H1 (cell line): ENCODE results near the gene CD59. TPM values are rescaled to one million over a fixed set of nuclear protein-coding genes. Genes with fewer than 3 reads are reported as not detected.

ENCODE experiments used
- CTCF ChIA-PET: fragments of 300-600 bp; sonication (Branson Sonifier 250); formaldehyde crosslinking; loops from one replicate; lab custom pipeline; 2021; ENCODE audit not compliant: partially characterized antibody; lab: Charles Lee
- POLR2A ChIA-PET: fragments of 300-600 bp; sonication (Branson Sonifier 250); formaldehyde crosslinking; loops from one replicate; lab custom pipeline; 2021; ENCODE audit warnings: inconsistent platforms; ENCODE audit not compliant: partially characterized antibody; lab: Charles Lee
- DNase-seq, 2 experiments: peaks; one replicate each; pipeline versions ENCODE4 v3.0.0 to v3.0.0-alpha.2; 2010 to 2022; ENCODE audit warnings: low spot score in 2 of 2, low read depth in 1 of 2, mixed read lengths in 1 of 2
- FAIRE-seq: peaks from 2 replicates; lab custom pipeline; 2011; peaks lifted over from hg19 to GRCh38; lab: Jason Lieb, UNC
- H2AFZ ChIP-seq: 2 replicates; pipeline ENCODE4 v1.8.1; 2012; ENCODE audit warnings: low read length, inconsistent platforms
- H2AK5ac ChIP-seq: 2 replicates; pipeline ENCODE4 v1.6.1; 2013; ENCODE audit warnings: low read depth, low read length
- H2BK120ac ChIP-seq: replicated peaks from 2 replicates; pipeline ENCODE3; 2013; ENCODE audit warnings: low read depth, low read length, inconsistent platforms
- H2BK12ac ChIP-seq: 2 replicates; pipeline ENCODE4 v1.6.1; 2013; ENCODE audit warnings: low read depth, low read length
- H2BK15ac ChIP-seq: 2 replicates; pipeline ENCODE4 v1.6.1; 2013; ENCODE audit warnings: low read length
- H2BK20ac ChIP-seq: 2 replicates; pipeline ENCODE4 v1.6.1; 2013; ENCODE audit warnings: low read length
- H2BK5ac ChIP-seq: 2 replicates; pipeline ENCODE4 v1.6.1; 2013; ENCODE audit warnings: low read depth, low read length
- H3K14ac ChIP-seq: 2 replicates; pipeline ENCODE4 v1.6.1; 2013; ENCODE audit warnings: inconsistent platforms; ENCODE audit not compliant: insufficient read length
- H3K18ac ChIP-seq: 2 replicates; pipeline ENCODE4 v1.6.1; 2013; ENCODE audit warnings: low read length; ENCODE audit errors: extremely low read depth
- H3K23ac ChIP-seq: 2 replicates; pipeline ENCODE4 v1.6.1; 2013; ENCODE audit warnings: inconsistent platforms; ENCODE audit not compliant: insufficient read length
- H3K23me2 ChIP-seq: 2 replicates; pipeline ENCODE4 v1.6.1; 2013; ENCODE audit warnings: low read depth, low read length
- H3K27ac ChIP-seq: 2 replicates; pipeline ENCODE4 v1.6.1; 2011; ENCODE audit warnings: low read depth, low read length, inconsistent platforms
- H3K27me3 ChIP-seq, 4 experiments: replicated peaks in 1 of 4; 1 replicate in 1 of 4; 2 replicates in 3 of 4; pipeline versions ENCODE4 v1.6.1 to v1.8.1; 2011 to 2013; ENCODE audit warnings: low read length in 3 of 4, mild to moderate bottlenecking in 3 of 4, inconsistent platforms in 2 of 4, mixed read lengths in 2 of 4, moderate library complexity in 1 of 4; ENCODE audit not compliant: control insufficient read depth in 3 of 4, insufficient read depth in 3 of 4; ENCODE audit errors: extremely low read depth in 1 of 4
- H3K36me3 ChIP-seq, 4 experiments: 2 replicates each; pipeline versions ENCODE4 v1.6.1 to v1.8.1; 2011 to 2013; ENCODE audit warnings: mild to moderate bottlenecking in 4 of 4, low read length in 3 of 4, moderate library complexity in 2 of 4, control low read depth in 1 of 4, inconsistent platforms in 1 of 4; ENCODE audit not compliant: insufficient read depth in 4 of 4, control insufficient read depth in 2 of 4
- H3K4ac ChIP-seq: replicated peaks from 2 replicates; pipeline ENCODE3; 2013; ENCODE audit warnings: low read length, low read depth, mixed read lengths, inconsistent platforms; ENCODE audit not compliant: insufficient read length
- H3K4me1 ChIP-seq, 4 experiments: replicated peaks in 1 of 4; 1 replicate in 1 of 4; 2 replicates in 3 of 4; pipeline versions ENCODE4 v1.6.1 to v1.8.1; 2011 to 2013; ENCODE audit warnings: low read length in 3 of 4, inconsistent platforms in 2 of 4, mixed read lengths in 1 of 4; ENCODE audit not compliant: insufficient read depth in 4 of 4, control insufficient read depth in 3 of 4
- H3K4me2 ChIP-seq, 2 experiments: 2 replicates each; pipeline versions ENCODE4 v1.6.1 to v1.8.1; 2011 to 2013; ENCODE audit warnings: low read depth in 2 of 2, low read length in 2 of 2, control low read depth in 1 of 2, inconsistent platforms in 1 of 2, mild to moderate bottlenecking in 1 of 2; ENCODE audit not compliant: insufficient read depth in 1 of 2
- H3K4me3 ChIP-seq, 4 experiments: fragments of 200-600, 300-600 bp in 1 of 4; sonication (generic), shearing (Covaris generic), sonication (Bioruptor Twin) in 1 of 4; 2 replicates each; pipeline versions ENCODE4 v1.5.1 to v1.8.1; 2011 to 2016; ENCODE audit warnings: low read length in 4 of 4, low read depth in 3 of 4, control low read depth in 2 of 4, inconsistent platforms in 2 of 4, mild to moderate bottlenecking in 2 of 4, mixed read lengths in 1 of 4, moderate library complexity in 1 of 4; ENCODE audit not compliant: insufficient read depth in 2 of 4; ENCODE audit errors: extremely low read depth in 1 of 4
- H3K56ac ChIP-seq: replicated peaks from 2 replicates; pipeline ENCODE3; 2013; ENCODE audit warnings: low read depth, mild to moderate bottlenecking, mixed read lengths, low read length, inconsistent platforms; ENCODE audit not compliant: insufficient read length
- H3K79me1 ChIP-seq: 2 replicates; pipeline ENCODE4 v1.6.1; 2013; ENCODE audit warnings: low read depth, low read length, control low read depth
- H3K79me2 ChIP-seq, 2 experiments: 2 replicates each; pipeline versions ENCODE4 v1.6.1 to v1.8.1; 2012 to 2013; ENCODE audit warnings: low read length in 2 of 2, mild to moderate bottlenecking in 2 of 2, inconsistent platforms in 1 of 2; ENCODE audit not compliant: insufficient read depth in 2 of 2, control insufficient read depth in 1 of 2
- H3K9ac ChIP-seq, 4 experiments: replicated peaks in 1 of 4; 1 replicate in 1 of 4; 2 replicates in 3 of 4; pipeline versions ENCODE4 v1.6.1 to v1.8.1; 2011 to 2013; ENCODE audit warnings: low read depth in 3 of 4, low read length in 3 of 4, control low read depth in 2 of 4, mild to moderate bottlenecking in 2 of 4, moderate library complexity in 2 of 4, inconsistent platforms in 1 of 4; ENCODE audit errors: extremely low read depth in 1 of 4
- H3K9me3 ChIP-seq, 2 experiments: 2 replicates each; pipeline versions ENCODE4 v1.6.1 to v1.8.1; 2012 to 2013; ENCODE audit warnings: mild to moderate bottlenecking in 2 of 2, moderate library complexity in 2 of 2, control low read depth in 1 of 2, inconsistent platforms in 1 of 2, low read depth in 1 of 2, low read length in 1 of 2, mixed read lengths in 1 of 2; ENCODE audit not compliant: insufficient read depth in 2 of 2
- H4K20me1 ChIP-seq, 2 experiments: replicated peaks in 1 of 2; 2 replicates each; pipeline versions ENCODE3 to v1.8.1; 2011 to 2013; ENCODE audit warnings: inconsistent platforms in 2 of 2, low read length in 2 of 2, mild to moderate bottlenecking in 1 of 2; ENCODE audit not compliant: insufficient read depth in 2 of 2, control insufficient read depth in 1 of 2
- H4K5ac ChIP-seq: 2 replicates; pipeline ENCODE4 v1.6.1; 2013; ENCODE audit warnings: low read length, low read depth, mixed read lengths, inconsistent platforms; ENCODE audit not compliant: insufficient read length
- H4K8ac ChIP-seq: 2 replicates; pipeline ENCODE4 v1.8.0; 2013; ENCODE audit warnings: mild to moderate bottlenecking, moderate library complexity, low read length, inconsistent platforms; ENCODE audit not compliant: insufficient read depth; ENCODE audit errors: extremely low read depth
- H4K91ac ChIP-seq: replicated peaks from 2 replicates; pipeline ENCODE3; 2013; ENCODE audit warnings: low read length, mixed read lengths, inconsistent platforms; ENCODE audit not compliant: insufficient read length
- EP300 ChIP-seq, 2 experiments: IDR thresholded peaks; 1 replicate in 1 of 2; 2 replicates in 1 of 2; pipeline ENCODE4 v1.6.1; 2011 to 2012; ENCODE audit warnings: low read depth in 2 of 2, low read length in 2 of 2, mild to moderate bottlenecking in 2 of 2, borderline replicate concordance in 1 of 2, inconsistent platforms in 1 of 2, moderate library complexity in 1 of 2
- GABPA ChIP-seq: IDR thresholded peaks from 2 replicates; pipeline ENCODE4 v1.6.1; 2011; ENCODE audit warnings: mild to moderate bottlenecking, low read length, moderate library complexity, borderline replicate concordance; ENCODE audit not compliant: insufficient read depth
- GTF2F1 ChIP-seq: IDR thresholded peaks from 2 replicates; pipeline ENCODE4 v1.6.1; 2012; ENCODE audit warnings: low read depth, low read length, improper control_type of control experiment, borderline replicate concordance
- KDM1A ChIP-seq: fragments of 200-600, 300-600 bp; sonication (generic); IDR thresholded peaks from 2 replicates; pipeline ENCODE4 v1.7.1; 2016; ENCODE audit warnings: mild to moderate bottlenecking, low read length, borderline replicate concordance
- NANOG ChIP-seq: IDR thresholded peaks from 2 replicates; pipeline ENCODE4 v1.6.1; 2011; ENCODE audit warnings: low read length, low read depth, mild to moderate bottlenecking, inconsistent platforms; ENCODE audit not compliant: insufficient read depth, poor library complexity, severe bottlenecking
- SAP30 ChIP-seq: fragments of 300-600 bp; sonication (generic); IDR thresholded peaks from 2 replicates; pipeline ENCODE4 v1.7.1; 2012; ENCODE audit warnings: low read length, moderate library complexity, mild to moderate bottlenecking, inconsistent platforms; ENCODE audit not compliant: insufficient read depth, insufficient replicate concordance
- WGBS, 2 experiments: shearing (Covaris generic) in 1 of 2; methylation state at CpG; one replicate each; pipeline versions ENCODE4 v1.1.6 to v1.1.7; 2013 to 2015; ENCODE audit warnings: low lambda C conversion rate in 2 of 2, mixed read lengths in 2 of 2, inconsistent platforms in 1 of 2, low coverage in 1 of 2, missing lambda C conversion rate in 1 of 2; ENCODE audit not compliant: insufficient replicate concordance in 2 of 2, insufficient coverage in 1 of 2, insufficient read length in 1 of 2; ENCODE audit errors: extremely low coverage in 1 of 2, missing lambda C conversion rate in 1 of 2; 5-methylcytosine and 5-hydroxymethylcytosine counted together
- polyA plus RNA-seq, 7 experiments: library from polyadenylated mRNA; depleted of rRNA in 3 of 7; stranded (reverse) in 5 of 7; unstranded in 2 of 7; fragments of >200 nt in 5 of 7; fragments of 200-250 nt in 2 of 7; gene quantifications; 1 replicate in 5 of 7; 2 replicates in 1 of 7; 4 replicates in 1 of 7; pipeline versions ENCODE4 v1.2.1 to v1.2.3, GENCODE V29; 2011 to 2013; ENCODE audit warnings: missing spikeins in 2 of 7, mixed read lengths in 2 of 7
- total RNA-seq: library from RNA; stranded (reverse); fragmentation: NEBNext Ultra II Directional; extraction: Animal tissue kit (Norgen Biotek cat#: 25700); gene quantifications from 2 replicates; pipeline ENCODE4 v1.2.1, GENCODE V29; 2021

The CD59 gene
- total and polyA plus RNA-seq, 2 of the 8 experiments (the other 6 are each of a cell fraction or from before 2014, with no cell fraction given) = 63.1 to 90.3 TPM

DNA sequence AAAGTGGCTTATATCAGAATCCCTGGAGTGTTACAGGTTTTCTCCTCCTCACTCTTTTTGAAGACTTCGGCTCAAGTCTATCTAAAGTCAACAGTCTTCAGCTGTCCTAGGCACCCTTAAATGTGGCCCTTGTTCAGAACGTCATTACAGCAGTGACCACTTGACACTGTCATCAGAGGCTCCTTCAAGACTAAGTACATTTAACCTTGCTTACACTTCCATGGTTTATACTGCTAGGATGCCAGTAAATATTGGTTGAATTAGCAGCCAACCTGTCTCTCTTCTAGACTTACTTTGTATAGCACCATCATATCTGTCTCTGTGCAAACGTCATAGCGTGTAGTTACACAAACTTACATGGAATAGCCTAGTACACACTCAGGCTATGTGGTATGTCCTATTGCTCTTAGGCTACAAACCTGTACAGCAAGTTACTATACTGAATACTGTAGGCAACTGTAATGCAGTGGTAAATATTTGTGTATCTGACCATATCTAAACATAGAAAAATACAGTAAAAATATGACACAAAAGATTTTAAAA is 22.3 kb downstream of the CD59 start:
- no peak overlapping the region for H3K4me2 ChIP-seq
- no peak for TF ChIP-seq EP300 (IDR thresholded peaks at IDR 0.05; ENCODE audit: borderline replicate concordance in 1 of 2, low read depth in 2 of 2, low read length in 2 of 2)
- no peak for TF ChIP-seq GABPA
- TF ChIP-seq GTF2F1 = no peak
- no peak for TF ChIP-seq KDM1A
- TF ChIP-seq SAP30 = no peak
- TF ChIP-seq NANOG = no peak

More for the DNA sequence above, 22.3 kb downstream of the CD59 start:
- H4K91ac ChIP-seq = no peak overlapping the region
- H4K20me1 ChIP-seq = peaks cover 1 to 5% of the 10 kb centered on the region in 2 experiments
- no peak overlapping the region for H2BK120ac ChIP-seq
- H3K14ac ChIP-seq = no peak overlapping the region
- H3K4ac ChIP-seq = no peak overlapping the region
- H4K8ac ChIP-seq = no peak overlapping the region
- H3K27ac ChIP-seq = no peak overlapping the region
- H3K9me3 ChIP-seq = no peaks in the 10 kb centered on the region
- no peak overlapping the region for H2AFZ ChIP-seq
- H2BK20ac ChIP-seq = no peak overlapping the region
- no peak overlapping the region for H2BK15ac ChIP-seq
- DNase-seq (no peak), FAIRE-seq (no peak)
- peaks cover 8 to 38% (median 22%) of the 10 kb centered on the region in 4 experiments; a peak in 7 of 8 replicates for H3K36me3 ChIP-seq
- no peak overlapping the region for H3K9ac ChIP-seq
- no peak overlapping the region for H3K18ac ChIP-seq
- H3K56ac ChIP-seq = no peak overlapping the region
- CTCF ChIA-PET = interaction anchor here (1.4 to 3.4 kb wide), 3 partner anchors 9 to 29 kb away, joined by 3 to 19 read pairs (median 5); no protein-coding TSS in a partner anchor
- no peak overlapping the region for H3K4me3 ChIP-seq
- 93% methylated on average over 4 of the region's 4 CpGs; no CpG with 5 or more reads in 1 of the 2 experiments for WGBS, 2 experiments
- H4K5ac ChIP-seq = no peak overlapping the region
- no peaks in the 10 kb centered on the region for H3K79me2 ChIP-seq
- POLR2A ChIA-PET = interaction anchor here (1.0 to 1.1 kb wide), 2 partner anchors 12 to 20 kb away, joined by 3 to 4 read pairs; no protein-coding TSS in a partner anchor
- no peaks in the 10 kb centered on the region for H3K4me1 ChIP-seq
- no peak overlapping the region for H3K23ac ChIP-seq
- H2BK5ac ChIP-seq = no peak overlapping the region
- no peaks in the 10 kb centered on the region for H3K27me3 ChIP-seq
- no peak overlapping the region for H2BK12ac ChIP-seq
- H3K79me1 ChIP-seq = no peaks in the 10 kb centered on the region
- H3K23me2 ChIP-seq = no peaks in the 10 kb centered on the region
- H2AK5ac ChIP-seq = no peak overlapping the region
